ENCODE results near the gene SLC45A3.

The SLC45A3 gene

GRCh38 chr1:205658943-205659581 lies 21.2 kb downstream of the SLC45A3 start (continued):
- TF ChIP-seq ZNF580 (tag by site-specific recombination; IDR thresholded peaks at IDR 0.05) (no peak), PBX3 (CRISPR knock-in tag; IDR thresholded peaks at IDR 0.05) (no peak), GFI1B (tag by site-specific recombination; IDR thresholded peaks at IDR 0.05) (no peak), ZBTB26 (tag by site-specific recombination; optimal IDR thresholded peaks at IDR 0.05) (no peak), ZNF416 (tag by site-specific recombination; IDR thresholded peaks at IDR 0.05) (no peak), ZNF366 (tag by site-specific recombination; conservative IDR thresholded peaks at IDR 0.05) (no peak), ZSCAN18 (tag by site-specific recombination; IDR thresholded peaks at IDR 0.05) (no peak), ZNF23 (tag by site-specific recombination; IDR thresholded peaks at IDR 0.05; ENCODE audit: borderline replicate concordance) (no peak), GLIS1 (tag by site-specific recombination; IDR thresholded peaks at IDR 0.05) (peak; percentile 89), YY2 (tag by site-specific recombination; IDR thresholded peaks at IDR 0.05) (no peak), ZNF501 (tag by site-specific recombination; IDR thresholded peaks at IDR 0.05) (no peak), ZNF600 (tag by site-specific recombination; IDR thresholded peaks at IDR 0.05) (0 out of 2 replicates have a peak, but pooled peaks have one; percentile 35), ZNF354C (tag by site-specific recombination; IDR thresholded peaks at IDR 0.05; ENCODE audit: borderline replicate concordance, low read depth) (no peak), ZNF138 (tag by site-specific recombination; IDR thresholded peaks at IDR 0.05; ENCODE audit: borderline replicate concordance) (no peak), KLF10 (tag by site-specific recombination; IDR thresholded peaks at IDR 0.05) (no peak), ZBTB21 (tag by site-specific recombination; IDR thresholded peaks at IDR 0.05) (no peak), ZNF692 (tag by site-specific recombination; IDR thresholded peaks at IDR 0.05) (0 out of 2 replicates have a peak, but pooled peaks have one; percentile 26), ZNF510 (tag by site-specific recombination; IDR thresholded peaks at IDR 0.05; ENCODE audit: insufficient replicate concordance) (no peak), ZBTB6 (tag by site-specific recombination; IDR thresholded peaks at IDR 0.05) (no peak)

GRCh38 chr1:205656236-205656635 lies 24.1 kb downstream of the SLC45A3 start:
- Histone ChIP-seq H3K4me3 (ENCODE audit: low read depth, low read length) (no peak overlapping the region), H3K27ac (ENCODE audit: extremely low read depth, low read depth, low read length) (no peak overlapping the region), H3K36me3 (ENCODE audit: control insufficient read depth in 2 of 2, insufficient read depth in 1 of 2, low read length in 2 of 2) (peaks cover 0 to 3% of the 10 kb centered on the region in 2 experiments; a peak in 2 of 3 replicates), H3K4me1 (ENCODE audit: control insufficient read depth, insufficient read depth, low read length) (no peaks in the 10 kb centered on the region), H3K9me3 (ENCODE audit: control insufficient read depth, insufficient read depth, low read depth, low read length) (no peaks in the 10 kb centered on the region)
- TF ChIP-seq ZNF394 (tag by site-specific recombination; IDR thresholded peaks at IDR 0.05; ENCODE audit: borderline replicate concordance) (peak; percentile 54; the same call in 1 of the 2 replicates), GLIS1 (tag by site-specific recombination; IDR thresholded peaks at IDR 0.05) (no peak)
- CTCF ChIA-PET = interaction anchor here (0.7 to 10.6 kb wide), 18 partner anchors 24 to 424 kb away, joined by 3 to 414 read pairs (median 5); partner anchors contain the start of gene ELK4
- POLR2A ChIA-PET = interaction anchor here (1.0 kb wide), 1 partner anchor 24 kb away, joined by 6 read pairs; the partner anchor contains the start of gene ELK4
